Stomach (tissue), 4 donors: Measurements from ENCODE around the gene KIF18A.

Experiments
- EP300 ChIP-seq: sonication (generic); formaldehyde crosslinking; IDR thresholded peaks from one replicate; pipeline ENCODE4 v1.6.1; 2017; ENCODE audit warnings: antibody characterized with exemption
- POLR2A ChIP-seq, 4 donors: fragments of 450-650 bp; IDR thresholded peaks; one replicate each; pipeline ENCODE4 v1.6.1; 2016; ENCODE audit warnings: antibody characterized with exemption in 4 of 4, control low read depth in 2 of 4, mild to moderate bottlenecking in 1 of 4, moderate library complexity in 1 of 4
- POLR2AphosphoS5 ChIP-seq, 3 donors: sonication (generic); formaldehyde crosslinking; IDR thresholded peaks; one replicate each; pipeline ENCODE4 v1.6.1; 2016; ENCODE audit warnings: antibody characterized with exemption in 3 of 3
- TF ChIP-seq, protein P1 (sequence below), 7 experiments: fragments of 450-650 bp in 4 of 7; fragments of 200-600 bp in 3 of 7; sonication (generic) in 3 of 7; IDR thresholded peaks; one replicate each; pipeline ENCODE4 v1.5.1; 2016 to 2019; ENCODE audit warnings: antibody characterized with exemption in 7 of 7, control low read depth in 2 of 7, mild to moderate bottlenecking in 1 of 7

DNA sequence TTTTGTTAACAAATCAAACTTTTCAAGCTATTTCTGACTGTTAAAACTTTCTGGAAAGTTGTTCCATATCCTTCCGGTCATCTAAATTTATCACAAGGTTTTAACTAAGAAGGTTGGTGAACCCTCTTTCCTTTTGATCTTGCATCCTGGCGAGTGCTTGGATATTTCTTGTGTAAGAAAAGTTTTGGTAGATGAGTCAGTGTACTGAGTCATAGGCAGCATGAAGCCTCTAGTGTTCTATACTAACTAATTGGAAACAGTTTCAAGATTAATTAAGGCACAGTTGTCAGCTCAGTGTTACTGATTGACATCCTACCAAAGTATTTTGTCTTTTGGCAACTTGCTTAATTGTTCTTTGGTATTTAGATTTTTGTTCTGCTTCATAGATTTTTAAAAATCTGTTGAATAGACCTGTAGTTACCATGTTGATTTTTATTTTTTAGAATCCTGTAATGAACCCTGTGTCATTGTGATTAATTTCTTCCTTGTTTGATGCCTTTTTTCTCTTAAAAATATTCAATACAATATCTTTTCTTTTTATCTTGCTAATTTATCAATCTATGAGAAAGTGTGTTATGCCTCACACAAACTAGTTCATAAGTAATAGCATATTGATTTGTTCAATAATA, 38.3 kb upstream of the KIF18A start:
- no peak for TF ChIP-seq POLR2A (IDR thresholded peaks at IDR 0.05)
- no peak for TF ChIP-seq POLR2AphosphoS5 (IDR thresholded peaks at IDR 0.05)
- no peak for TF ChIP-seq EP300
- TF ChIP-seq, protein P1, sequence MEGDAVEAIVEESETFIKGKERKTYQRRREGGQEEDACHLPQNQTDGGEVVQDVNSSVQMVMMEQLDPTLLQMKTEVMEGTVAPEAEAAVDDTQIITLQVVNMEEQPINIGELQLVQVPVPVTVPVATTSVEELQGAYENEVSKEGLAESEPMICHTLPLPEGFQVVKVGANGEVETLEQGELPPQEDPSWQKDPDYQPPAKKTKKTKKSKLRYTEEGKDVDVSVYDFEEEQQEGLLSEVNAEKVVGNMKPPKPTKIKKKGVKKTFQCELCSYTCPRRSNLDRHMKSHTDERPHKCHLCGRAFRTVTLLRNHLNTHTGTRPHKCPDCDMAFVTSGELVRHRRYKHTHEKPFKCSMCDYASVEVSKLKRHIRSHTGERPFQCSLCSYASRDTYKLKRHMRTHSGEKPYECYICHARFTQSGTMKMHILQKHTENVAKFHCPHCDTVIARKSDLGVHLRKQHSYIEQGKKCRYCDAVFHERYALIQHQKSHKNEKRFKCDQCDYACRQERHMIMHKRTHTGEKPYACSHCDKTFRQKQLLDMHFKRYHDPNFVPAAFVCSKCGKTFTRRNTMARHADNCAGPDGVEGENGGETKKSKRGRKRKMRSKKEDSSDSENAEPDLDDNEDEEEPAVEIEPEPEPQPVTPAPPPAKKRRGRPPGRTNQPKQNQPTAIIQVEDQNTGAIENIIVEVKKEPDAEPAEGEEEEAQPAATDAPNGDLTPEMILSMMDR (IDR thresholded peaks at IDR 0.05) = no peak
